Measurements from ENCODE around the gene ACE.

DNA sequence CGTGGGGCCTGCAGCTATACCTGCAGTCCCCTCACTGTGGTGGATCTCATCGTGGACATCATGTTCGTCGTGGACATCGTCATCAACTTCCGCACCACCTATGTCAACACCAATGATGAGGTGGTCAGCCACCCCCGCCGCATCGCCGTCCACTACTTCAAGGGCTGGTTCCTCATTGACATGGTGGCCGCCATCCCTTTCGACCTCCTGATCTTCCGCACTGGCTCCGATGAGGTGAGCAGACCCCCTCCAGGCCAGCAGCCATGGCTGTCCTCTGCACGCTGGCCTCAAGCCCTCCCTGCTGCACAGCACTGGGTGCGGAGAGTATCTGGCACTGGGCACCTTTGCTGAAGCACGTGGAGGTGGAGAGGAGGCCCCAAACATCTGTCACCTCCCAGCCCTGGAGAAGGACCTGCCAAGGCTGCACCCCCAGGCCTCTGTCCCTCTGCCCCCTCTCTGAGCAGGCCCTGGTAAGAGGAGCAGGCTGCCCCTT, 57.3 kb downstream of the ACE start:
- TF ChIP-seq, protein P1, sequence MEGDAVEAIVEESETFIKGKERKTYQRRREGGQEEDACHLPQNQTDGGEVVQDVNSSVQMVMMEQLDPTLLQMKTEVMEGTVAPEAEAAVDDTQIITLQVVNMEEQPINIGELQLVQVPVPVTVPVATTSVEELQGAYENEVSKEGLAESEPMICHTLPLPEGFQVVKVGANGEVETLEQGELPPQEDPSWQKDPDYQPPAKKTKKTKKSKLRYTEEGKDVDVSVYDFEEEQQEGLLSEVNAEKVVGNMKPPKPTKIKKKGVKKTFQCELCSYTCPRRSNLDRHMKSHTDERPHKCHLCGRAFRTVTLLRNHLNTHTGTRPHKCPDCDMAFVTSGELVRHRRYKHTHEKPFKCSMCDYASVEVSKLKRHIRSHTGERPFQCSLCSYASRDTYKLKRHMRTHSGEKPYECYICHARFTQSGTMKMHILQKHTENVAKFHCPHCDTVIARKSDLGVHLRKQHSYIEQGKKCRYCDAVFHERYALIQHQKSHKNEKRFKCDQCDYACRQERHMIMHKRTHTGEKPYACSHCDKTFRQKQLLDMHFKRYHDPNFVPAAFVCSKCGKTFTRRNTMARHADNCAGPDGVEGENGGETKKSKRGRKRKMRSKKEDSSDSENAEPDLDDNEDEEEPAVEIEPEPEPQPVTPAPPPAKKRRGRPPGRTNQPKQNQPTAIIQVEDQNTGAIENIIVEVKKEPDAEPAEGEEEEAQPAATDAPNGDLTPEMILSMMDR (IDR thresholded peaks at IDR 0.05) = no peak
- TF ChIP-seq POLR2A (IDR thresholded peaks at IDR 0.05) (no peak), POLR2AphosphoS5 (IDR thresholded peaks at IDR 0.05; ENCODE audit: insufficient read depth in 1 of 2, low read depth in 1 of 2) (no peak)
